Ammon's horn (tissue), 1 donor: ENCODE data around the gene TXNRD2.
"Not testable (repeated sequence)": the region's sequence is repeated elsewhere in the genome, so short reads cannot be mapped to it uniquely, and the experiment has no call there.

Experiments used
- DNase-seq: peaks from one replicate; pipeline ENCODE4 v3.0.0-alpha.2; 2016; ENCODE audit warnings: low spot score

TXNRD2 gene

DNA sequence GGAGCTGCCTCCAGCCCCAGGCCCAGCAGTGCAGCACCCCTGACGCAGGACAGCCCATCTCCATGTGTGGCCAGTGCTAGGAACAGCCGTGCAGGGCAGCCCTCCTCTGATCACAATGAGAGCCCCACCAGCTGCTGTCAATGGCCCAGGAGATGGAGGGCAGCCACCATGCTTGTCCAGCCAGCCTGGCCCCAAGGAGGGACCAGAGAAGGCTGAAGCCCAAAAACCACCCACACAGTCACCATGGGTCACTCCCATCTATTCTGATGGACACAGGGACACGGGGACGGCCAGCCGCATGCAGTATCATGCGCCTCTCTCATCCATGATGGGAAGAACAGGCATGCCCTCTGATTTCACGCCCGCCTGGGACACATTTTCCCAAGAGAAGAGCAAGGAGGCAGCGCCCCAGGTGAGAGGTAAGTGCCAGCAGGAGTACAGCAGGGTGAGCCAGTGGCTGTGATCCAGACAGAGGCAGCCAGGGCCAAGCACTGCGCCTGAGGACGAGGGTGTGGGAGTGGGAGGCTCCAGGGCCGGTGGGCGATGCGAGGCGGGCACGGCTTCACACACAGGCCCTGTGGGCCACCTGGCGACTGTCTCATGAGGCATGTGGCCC, 53.4 kb downstream of the TXNRD2 start:
- no peak for DNase-seq

GRCh38 chr22:19887256-19887985, 54.2 kb downstream of the TXNRD2 start:
- no peak for DNase-seq

GRCh38 chr22:19886605-19887255, 54.9 kb downstream of the TXNRD2 start:
- no peak for DNase-seq

- no peak for DNase-seq
These were observed 55.6 kb downstream of the TXNRD2 start for GRCh38 chr22:19885841-19886592.

DNA sequence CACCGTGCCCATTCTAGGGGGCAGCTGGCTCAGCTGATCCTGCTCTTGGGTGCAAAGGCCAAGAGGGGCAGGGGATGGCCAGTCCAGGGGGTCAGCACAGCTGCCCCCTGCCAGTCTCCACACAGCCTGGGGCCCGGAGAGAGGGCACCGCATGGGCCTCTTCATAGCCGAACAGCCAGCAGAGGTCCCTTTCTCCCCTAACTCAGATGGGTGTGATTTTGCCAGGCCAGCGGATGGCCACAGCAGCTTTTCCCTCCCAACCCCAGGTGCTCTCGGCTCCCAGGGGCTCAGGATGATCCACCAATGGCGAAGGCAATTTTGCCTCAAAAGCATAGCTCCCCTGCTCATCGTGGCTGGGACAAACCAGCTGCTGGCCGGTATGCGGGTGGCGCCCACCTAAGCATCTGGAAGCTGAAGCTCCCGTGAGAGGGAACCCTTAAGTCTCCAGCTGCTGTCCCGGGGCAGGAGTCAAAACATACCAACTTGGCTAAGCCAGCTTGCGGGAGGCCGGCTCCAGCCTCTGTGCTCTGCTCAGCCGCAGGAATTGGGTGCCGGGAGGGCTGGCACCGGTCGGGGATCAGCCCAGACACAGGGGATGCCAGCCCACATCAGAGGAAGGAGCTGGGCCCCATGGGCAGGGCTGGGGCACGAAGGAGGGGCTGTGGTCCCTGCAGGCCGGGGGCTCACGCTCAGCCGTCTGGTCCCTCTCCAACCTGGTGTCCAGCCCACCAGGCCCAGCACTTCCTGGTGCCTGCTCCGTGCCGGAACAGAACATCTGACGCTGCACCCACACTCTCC, 56.5 kb downstream of the TXNRD2 start:
- no peak for DNase-seq

DNA sequence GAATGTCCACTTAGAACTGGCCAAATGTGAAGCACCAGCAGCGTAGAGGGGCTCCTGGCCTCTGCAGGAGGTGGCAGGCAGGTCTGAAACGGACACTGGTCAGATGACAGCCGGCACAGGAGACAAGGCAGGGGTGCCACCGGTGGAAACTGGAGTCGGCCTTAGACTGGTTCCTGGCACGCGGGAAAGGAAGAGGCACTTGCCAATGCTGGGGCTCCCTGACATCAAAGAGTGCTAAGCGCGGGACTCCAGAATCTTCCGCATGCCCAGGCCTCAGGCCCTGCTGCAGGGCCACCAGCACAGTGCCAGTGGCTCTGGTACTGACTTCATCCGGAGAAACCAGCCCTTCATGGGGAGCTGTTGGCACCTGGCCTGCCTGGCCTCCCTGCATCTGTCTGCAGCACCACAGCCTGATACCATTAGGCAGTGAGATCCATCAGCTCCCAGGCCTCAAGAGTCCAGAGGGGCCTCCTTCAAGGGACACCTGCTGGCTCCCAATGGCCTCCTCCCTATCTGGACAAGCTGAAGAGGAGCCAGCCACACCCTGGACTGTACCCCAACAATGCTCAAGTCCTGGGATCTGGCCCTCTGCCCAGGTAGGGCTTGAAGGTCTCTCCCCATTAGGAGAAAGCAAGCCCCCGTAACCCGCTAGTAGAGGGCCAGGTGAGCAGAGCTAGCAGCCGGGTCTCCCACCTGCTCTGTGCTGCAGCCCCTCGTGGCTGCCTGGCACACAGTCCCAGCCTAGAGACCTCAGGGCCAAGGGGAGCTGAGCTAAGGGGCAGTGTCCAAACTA, 57.3 kb downstream of the TXNRD2 start:
- DNase-seq = no peak

DNA sequence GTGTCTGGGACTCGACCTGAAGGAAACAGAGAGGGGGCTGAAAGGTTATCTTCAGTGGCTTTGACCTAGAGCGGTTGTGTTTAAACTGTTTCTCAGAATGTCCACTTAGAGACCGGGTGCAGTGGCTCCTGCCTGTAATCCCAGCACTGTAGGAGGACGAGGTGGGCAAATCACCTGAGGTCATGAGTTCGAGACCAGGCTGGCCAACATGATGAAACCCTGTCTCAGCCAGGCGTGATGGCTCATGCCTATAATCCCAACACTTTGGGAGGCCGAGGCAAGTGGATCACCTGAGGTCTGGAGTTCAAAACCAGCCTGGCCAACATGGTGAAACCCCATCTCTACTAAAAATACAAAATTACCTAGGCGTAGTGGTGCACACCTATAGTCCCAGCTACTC, 58.2 kb downstream of the TXNRD2 start:
- not testable (repeated sequence) for DNase-seq

DNA sequence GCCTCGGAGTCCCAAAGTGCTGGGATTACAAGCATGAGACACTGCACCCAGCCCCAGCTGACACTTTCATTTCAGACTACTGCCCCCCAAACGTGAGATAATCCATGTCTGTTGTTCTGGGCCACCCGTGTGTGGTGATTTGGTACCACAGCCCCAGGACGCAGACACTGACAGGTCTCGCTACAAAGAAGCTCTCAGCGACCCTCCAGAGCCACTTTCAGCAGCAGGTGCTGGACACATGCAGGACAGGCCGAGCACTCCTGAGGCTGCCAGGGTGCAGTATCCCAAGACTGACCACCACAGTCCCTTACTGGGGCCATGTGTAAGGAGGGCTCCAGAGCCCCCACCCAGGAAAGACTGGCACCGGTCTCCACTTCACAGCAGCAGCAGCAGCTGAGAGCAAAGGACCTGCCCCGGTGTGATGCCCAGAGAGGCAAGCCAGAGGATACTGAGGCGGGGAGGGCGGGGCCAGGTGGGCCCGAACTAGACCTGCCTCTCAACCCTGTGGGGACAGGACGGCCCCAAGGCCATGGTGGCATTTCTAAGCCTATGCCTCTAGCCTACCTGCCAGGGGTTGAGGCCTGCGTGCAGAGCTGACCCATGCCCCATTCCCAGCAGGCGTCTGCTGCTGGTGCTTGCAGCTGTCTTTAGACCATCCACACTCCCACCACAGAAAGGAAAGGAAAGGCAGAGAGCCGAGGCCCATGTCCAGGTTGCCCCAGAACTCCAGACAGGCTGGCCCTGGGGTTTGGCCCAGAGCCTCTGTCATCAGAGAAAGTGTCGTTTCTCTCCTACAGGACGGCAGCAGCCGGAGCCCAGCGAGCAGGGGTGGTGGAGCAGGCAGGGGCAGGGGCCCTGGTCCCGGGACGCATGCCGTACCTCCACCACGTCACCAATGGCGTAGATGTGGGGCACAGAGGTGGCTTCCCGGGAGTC, 58.9 kb downstream of the TXNRD2 start:
- no peak for DNase-seq

- DNase-seq = peak; percentile 47
These were observed 60.6 kb downstream of the TXNRD2 start for GRCh38 chr22:19880786-19881569.

DNA sequence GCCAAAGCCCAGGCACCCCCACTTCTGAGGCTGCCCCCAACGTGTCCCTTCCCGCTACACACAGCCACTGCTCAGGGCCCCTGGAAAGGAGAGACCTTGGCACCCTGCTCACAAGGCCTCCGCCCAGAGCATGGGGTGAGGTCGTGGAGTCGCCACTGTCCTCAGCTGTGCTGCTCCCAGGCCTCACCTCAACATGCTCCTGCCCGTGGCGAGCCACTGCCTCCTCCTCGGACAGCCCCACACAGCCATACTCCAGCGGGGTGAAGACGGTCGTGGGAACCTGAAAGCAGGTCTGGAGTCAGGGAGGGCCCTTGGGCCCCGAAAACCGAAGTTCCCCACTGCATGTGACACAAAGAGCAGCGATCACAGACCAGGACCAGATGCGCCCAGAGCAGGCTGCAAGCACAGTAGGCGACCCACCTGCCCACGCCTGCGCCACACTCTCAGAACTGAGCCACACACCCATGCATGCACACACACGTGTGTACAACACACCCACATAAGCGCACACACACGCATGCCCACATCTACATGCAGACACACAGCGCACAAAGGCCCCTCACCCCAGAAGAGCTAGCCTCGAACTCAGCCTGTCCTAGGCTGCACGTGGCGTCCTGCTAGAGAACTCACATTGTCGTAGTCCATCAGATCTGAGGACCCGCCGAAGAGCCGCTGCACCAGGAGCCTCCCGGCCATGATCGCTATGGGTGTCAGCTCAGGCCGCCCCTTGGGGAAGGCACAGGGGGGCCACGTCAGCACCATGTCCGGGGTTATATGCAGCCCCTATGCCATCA, 61.4 kb downstream of the TXNRD2 start:
- no peak for DNase-seq

- no peak for DNase-seq
These were observed 62.0 kb downstream of the TXNRD2 start for GRCh38 chr22:19879643-19879991.

DNA sequence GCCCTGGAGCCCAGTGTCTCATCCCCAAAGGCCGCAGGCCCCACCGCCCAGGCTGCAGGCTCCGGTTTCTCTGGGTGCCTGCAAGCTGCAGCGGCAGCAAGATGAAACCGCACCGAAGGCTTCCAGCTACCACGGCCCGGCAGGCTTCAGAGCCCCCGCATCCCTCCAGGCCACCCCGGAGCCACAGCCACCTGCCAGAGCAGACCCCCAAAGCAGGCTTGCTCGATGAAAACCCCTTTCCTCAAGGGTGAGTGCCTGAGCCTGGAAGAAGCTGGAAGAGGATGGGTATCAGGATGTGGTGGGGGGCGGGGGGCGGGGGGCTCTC, 62.4 kb downstream of the TXNRD2 start:
- DNase-seq = no peak

DNA sequence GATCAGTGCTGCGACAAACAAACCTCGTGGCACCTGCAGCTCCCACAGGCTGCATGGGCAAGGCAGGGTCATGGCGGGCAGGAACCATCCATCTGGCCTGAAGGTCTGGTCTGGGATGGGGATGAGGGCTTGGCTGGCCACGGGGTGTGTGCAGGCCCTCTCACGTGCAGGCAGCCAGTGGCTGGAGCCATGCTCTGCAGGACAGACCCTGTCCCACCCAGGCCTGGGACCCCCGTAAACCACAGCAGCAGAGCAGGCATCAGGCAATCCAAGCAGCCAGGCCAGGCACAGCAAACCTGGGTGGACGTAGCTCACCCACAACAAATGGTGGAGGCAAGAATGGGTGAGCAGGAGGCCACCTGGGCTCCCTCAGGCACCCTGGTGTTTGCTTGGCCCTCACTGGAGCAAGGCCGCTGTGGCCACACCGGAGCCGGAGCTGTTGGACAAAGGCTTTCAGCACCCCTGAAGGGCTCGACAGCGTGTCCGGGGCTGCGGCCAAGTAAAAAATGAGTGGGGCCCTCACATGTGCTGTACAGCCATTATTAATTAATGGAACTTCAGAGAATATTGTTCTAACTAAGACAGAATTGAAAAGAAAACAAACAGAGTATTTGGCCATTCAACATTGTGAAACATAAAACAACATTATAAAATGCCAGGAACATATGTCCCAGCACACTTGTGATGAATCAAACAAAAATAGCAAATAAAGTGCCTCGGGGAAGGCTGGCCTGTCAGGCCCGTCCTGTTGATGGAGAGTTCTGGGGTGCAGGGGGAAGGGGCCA, 63.0 kb downstream of the TXNRD2 start:
- no peak for DNase-seq

GRCh38 chr22:19877626-19878339, 63.8 kb downstream of the TXNRD2 start:
- no peak for DNase-seq

DNA sequence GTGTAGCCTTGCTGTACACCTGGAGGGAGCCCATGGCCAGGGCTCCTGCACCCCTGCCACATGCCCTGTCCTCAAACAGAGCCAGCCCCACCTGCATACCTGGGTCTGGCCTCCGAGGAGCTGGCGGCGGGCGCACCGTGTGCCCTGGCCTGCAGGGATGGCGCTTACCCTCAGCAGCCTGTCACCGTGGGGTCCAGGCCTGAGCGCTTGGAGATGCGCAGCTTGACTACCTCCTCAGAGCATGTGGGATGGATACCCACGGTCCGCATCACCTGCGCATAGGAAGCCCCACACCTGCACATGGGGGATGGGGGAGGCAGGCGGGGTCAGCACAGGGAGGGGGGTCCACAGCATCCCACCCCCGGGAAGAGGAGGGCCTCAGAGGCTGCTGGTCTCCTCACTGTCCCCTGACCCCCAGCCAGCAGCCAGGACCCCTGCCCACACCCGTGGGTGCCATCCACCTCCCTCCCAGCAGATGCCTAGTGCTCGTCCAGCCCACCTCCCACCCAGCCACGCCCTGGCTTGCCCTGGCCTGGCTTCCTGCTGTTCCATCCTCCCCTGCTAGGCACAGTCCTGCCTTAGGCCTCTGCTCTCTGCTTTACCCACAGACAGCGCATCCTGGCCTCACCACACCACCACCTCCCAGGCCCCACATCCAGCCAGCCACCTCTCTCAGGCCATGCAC, 64.5 kb downstream of the TXNRD2 start:
- DNase-seq = no peak

- no peak for DNase-seq
These were observed 65.2 kb downstream of the TXNRD2 start for GRCh38 chr22:19876314-19876940.
